GM19328 (cell line): ENCODE data around the gene APOA5.
A peak's percentile ranks its signal among the peaks of the same experiment; 100 is the strongest.
"Not testable (repeated sequence)": the region's sequence is repeated elsewhere in the genome, so short reads cannot be mapped to it uniquely, and the experiment has no call there.

Experiments
- ATAC-seq: cut with Tn5 transposase; IDR thresholded peaks from one replicate; pipeline ENCODE4 v1.9.1; 2021; ENCODE audit warnings: mild to moderate bottlenecking, moderate library complexity; ENCODE audit not compliant: unreplicated experiment

Gene APOA5, protein sequence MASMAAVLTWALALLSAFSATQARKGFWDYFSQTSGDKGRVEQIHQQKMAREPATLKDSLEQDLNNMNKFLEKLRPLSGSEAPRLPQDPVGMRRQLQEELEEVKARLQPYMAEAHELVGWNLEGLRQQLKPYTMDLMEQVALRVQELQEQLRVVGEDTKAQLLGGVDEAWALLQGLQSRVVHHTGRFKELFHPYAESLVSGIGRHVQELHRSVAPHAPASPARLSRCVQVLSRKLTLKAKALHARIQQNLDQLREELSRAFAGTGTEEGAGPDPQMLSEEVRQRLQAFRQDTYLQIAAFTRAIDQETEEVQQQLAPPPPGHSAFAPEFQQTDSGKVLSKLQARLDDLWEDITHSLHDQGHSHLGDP

DNA sequence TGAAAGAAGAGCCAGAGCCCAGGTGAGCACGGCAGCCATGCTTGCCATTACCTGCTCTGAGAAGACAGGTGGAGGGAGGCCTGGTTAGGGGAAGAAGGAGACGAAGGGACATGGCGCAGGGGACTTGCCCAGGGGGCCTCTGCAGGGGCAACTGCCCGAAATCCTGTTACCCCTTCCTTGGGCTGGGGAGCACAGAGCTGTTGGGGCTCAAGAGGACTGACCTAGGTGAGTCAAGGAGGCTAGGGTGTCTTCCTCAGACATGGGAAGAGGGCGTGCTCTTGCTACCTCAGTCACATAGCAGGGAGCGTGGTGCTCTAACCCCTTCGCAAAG is at the start of gene APOA5:
APOA5 (minus strand) TSS at position 67 of the 331 bp plus-strand sequence; CDS start at position 48, 19 bp downstream.
- no peak for ATAC-seq

DNA sequence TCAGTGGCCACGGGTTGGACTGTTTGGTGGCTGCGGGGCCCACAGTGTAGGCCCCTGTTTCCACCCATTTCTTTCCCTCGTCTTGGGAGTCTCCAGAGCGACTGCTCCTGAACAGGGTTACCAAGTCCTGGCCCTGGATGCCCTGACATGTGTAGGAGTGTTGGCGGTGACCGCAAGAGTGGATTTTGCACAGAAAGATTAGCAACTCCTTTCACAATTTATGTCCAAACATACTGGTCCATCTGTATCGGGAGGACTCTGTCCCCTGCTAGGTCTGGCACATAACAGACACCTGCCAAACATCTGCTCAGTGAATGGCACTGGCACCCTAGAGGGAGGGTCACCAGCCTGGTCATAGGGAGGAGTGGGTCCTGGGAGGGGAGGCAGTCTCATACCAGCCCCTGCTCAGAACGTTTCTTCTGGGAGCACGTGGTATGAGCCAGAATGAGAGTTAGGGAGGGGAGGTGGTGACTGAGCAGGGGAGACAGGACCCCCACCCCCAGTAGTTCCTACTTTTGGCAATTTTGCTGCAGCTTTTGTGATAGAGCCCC is 49.1 kb upstream of the APOA5 start:
- no peak for ATAC-seq

DNA sequence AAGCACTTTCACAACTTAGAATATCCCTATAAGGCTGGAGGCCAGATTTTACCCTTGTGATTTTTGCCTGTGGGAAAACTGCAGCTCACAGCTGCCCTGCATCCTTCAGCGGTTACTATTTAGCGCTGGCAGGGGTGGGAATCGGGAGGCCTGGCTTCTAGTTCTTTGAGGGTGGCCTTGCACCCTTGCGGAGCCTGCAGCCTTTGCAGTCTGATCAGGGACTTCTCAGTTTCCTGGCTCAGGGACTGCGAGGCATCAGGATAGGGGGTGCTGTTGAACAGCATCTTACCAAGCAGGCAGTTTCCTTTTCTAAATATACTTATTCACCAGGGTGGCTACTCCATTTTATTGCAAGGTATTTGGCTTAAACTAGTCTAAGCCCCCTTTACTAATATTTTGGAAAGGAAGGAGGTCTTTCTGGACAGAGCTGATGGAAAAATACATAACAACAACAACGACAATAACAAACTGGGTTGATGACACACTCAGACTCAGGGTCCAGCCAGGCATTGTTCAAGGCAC is 48.6 kb upstream of the APOA5 start:
- no peak for ATAC-seq

DNA sequence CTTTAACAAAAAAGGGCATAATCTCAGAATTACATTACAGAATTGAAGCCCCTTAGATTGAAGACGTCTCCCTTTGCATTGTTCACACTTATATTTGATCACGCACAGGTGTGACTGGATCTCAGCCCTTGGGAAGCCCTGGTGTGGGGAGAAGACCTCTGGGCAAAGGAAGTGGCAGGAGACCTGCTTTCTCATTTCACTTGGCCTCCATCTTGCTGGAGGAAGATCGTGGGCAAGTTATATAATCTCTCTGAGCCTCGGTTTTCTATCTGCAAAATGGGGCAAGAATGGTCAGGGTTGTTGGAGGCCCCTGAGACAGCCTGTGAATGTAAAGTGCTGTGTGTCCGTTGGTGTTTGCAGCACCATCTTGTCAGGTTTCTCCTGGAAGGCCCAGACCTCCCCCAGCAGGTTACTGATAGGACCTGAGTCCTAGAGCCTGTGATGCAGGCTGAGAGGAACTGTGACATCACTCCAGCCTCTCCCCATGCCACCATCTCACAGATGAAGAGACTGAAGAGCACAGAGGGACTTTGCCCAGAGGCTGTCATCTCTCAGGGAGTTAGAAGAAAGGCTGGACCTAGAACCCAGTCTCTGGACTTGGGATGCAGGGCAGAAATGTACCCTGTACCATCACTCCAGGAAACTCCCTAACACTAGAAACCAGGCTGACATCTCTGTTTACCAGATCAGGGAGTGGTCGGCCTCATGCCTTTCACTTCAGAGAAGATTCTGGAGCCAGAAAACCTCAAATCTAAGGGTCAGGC is 46.8 kb upstream of the APOA5 start:
- no peak for ATAC-seq

DNA sequence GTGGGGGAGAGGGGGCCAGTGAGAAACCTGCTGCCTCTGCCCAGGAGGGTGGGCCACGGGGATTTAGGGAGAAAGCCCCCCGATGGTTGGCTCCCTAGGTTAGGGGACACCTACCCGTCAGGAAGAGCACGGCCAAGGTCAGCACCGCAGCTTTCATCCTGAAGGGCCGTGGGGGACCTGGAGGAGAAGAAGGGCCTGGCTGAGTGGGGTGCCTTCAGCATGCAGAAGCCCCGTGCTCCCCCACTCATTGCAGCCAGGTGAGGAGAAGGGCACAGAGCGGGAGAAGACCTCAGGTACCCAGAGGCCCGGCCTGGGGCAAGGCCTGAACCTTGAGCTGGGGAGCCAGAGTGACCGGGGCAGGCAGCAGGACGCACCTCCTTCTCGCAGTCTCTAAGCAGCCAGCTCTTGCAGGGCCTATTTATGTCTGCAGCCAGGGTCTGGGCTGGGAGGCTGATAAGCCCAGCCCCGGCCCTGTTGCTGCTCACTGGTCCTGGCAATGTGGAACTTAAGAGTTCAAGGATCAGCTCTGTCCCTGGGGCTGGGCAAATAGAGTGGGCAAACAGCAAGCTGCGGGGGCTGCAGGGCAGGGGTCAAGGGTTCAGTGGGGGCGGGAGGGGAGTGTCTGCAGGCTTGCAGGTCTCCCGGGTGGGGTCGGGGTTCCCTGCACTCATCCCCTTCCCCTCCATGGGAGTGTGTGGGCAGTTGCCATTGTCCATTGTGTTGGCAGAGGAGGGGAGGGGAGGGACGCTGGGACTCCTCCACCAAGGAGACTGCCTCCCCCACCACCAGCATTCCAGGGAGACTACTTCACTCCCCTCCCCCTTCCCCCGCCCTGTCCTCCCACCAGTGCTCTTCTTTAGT is 45.8 kb upstream of the APOA5 start, which contains the start of gene APOA1:
APOA1 (minus strand) TSS at position 392 of the 861 bp plus-strand sequence; CDS start at position 157, 235 bp downstream.
- ATAC-seq: no peak

DNA sequence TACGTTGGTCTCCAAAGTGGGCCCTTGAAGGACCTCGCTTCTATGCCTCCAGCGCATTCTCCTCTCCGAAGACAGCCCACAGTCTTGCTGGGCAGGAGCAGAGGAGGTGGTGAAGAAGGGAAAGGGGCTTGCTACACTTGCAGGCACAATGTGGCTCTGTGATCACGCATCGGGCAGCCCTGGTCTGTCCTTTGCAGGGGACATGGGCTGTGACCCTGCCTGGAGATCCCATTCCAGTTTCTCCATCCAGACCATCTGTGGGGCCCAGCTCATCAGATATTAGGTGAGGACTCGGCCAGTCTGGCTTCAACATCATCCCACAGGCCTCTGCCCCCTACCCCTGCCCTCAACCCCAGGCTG is 44.9 kb upstream of the APOA5 start:
- no peak for ATAC-seq

DNA sequence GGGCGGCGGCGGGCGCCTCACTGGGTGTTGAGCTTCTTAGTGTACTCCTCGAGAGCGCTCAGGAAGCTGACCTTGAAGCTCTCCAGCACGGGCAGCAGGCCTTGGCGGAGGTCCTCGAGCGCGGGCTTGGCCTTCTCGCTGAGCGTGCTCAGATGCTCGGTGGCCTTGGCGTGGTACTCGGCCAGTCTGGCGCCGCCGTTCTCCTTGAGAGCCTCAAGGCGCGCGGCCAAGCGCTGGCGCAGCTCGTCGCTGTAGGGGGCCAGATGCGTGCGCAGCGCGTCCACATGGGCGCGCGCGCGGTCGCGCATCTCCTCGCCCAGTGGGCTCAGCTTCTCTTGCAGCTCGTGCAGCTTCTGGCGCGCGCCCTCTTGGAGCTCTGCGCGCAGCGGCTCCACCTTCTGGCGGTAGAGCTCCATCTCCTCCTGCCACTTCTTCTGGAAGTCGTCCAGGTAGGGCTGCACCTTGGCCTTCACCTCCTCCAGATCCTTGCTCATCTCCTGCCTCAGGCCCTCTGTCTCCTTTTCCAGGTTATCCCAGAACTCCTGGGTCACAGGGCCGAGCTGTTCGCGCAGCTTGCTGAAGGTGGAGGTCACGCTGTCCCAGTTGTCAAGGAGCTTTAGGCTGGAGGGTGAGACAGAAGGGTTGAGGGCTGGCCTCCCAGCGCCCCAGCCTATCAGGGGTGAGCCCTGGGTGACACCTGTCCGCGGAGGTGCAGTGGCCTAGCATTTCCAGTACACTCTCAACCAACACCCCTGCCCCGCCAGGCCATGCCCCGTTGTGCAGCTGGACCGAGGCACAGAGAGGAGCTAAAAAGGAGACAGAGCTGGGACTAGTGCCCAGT is 44.3 kb upstream of the APOA5 start:
- ATAC-seq: peak; percentile 78

DNA sequence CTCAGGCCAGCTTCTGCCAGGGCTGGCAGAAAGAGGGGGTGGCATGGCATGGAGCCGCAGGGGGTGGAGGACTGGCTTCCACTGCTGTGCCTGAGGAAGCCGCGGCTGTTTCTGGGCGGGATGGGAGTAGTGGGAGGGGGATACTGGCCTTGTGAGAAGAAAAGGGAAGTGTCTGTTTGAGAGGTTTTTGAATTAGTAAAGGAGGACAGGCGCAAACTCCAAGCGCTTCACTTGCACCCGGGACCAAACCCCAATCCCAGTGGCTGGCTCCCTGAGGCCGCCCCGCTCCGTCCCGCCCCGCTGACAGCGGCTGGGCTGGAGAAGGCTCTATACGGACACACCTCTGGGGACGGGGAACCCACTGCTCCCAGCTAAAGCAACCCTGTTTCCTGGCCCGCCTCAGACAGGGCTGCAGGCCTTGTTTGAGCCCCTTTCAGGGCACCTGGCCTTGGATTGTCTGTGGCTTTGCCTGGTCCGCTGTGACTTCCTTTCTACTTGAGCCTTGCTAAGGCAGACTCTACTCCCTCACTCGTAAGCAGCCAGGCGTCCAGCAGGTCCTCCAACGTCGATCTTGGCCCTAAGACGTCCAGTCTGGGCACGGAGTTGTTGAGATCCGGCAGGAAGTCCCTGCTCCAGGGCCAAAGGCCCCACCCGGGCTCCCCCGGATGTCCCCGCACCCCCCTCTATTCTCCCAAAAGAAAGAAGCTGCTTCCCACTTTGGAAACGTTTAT is 43.5 kb upstream of the APOA5 start:
- peak; percentile 14 for ATAC-seq

DNA sequence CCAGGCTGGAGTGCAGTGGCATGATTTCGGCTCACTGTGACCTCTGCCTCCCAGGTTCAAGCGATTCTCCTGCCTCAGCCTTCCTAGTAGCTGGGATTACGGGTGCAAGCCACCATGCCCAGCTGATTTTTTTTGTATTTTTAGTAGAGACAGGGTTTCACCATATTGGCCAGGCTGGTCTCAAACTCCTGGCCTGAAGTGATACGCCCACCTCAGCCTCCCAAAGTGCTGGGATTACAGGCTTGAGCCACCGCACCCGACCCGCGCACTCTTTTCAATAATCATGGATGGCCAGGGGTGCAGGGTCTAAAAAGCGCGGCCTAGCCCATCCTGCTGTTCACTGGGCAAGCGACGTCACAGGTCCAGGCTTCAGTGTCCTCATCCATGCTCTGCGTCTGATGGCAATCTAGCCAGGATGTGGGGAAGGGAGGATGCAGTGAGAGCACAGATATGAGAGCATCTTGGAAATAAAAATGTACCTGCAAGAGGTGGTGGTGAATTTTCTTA is 42.9 kb upstream of the APOA5 start:
- ATAC-seq: not testable (repeated sequence)

DNA sequence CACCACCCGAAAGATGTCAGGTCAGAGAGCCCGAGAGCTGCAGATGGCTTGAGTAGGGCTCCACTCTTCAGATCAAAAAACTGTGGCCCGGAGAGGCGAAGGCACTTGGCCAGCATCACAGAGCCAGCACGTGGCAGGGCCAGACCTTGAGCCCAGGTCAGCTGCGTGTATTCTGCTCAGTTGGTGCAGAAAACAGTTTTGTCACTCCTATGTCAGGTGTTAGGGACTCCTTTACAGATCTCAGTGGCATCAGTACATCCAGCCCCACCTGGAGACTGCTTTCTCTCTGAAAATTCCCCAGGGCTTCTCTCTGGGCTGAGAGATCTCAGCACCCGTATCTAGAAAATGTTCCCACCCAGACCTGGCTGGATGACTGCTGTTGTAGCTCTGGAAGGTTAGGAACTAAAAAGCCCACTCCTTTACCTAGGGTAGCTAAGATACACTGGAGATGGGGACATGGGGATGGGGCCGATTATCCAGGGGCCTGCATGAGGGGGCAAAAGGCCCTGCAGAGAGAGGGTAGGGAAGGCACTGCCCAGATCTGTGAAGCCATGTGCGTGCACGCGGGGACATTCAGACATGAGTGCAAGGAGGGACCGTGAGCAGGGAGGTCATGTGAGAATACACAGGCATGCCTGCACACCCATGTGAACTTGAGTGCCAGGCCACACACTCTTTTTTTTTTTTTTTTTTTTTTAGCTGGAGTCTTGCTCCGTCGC is 42.3 kb upstream of the APOA5 start:
- ATAC-seq: no peak

DNA sequence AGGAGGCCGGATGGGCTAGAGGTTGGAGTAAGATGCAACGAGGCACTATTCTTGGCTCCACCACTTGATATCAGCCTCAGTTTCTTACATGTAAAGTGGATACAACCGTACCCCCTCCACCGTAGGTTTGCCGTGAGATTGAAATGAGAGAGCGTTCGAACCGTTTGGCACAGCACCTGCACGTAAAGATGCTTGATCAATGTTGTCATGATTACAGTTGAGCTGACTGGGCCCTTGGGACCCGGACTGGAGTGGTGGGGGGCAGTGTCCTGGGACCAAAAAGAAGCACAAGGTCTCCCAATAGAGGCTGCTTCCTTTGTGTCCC is 41.8 kb upstream of the APOA5 start:
- ATAC-seq: no peak

DNA sequence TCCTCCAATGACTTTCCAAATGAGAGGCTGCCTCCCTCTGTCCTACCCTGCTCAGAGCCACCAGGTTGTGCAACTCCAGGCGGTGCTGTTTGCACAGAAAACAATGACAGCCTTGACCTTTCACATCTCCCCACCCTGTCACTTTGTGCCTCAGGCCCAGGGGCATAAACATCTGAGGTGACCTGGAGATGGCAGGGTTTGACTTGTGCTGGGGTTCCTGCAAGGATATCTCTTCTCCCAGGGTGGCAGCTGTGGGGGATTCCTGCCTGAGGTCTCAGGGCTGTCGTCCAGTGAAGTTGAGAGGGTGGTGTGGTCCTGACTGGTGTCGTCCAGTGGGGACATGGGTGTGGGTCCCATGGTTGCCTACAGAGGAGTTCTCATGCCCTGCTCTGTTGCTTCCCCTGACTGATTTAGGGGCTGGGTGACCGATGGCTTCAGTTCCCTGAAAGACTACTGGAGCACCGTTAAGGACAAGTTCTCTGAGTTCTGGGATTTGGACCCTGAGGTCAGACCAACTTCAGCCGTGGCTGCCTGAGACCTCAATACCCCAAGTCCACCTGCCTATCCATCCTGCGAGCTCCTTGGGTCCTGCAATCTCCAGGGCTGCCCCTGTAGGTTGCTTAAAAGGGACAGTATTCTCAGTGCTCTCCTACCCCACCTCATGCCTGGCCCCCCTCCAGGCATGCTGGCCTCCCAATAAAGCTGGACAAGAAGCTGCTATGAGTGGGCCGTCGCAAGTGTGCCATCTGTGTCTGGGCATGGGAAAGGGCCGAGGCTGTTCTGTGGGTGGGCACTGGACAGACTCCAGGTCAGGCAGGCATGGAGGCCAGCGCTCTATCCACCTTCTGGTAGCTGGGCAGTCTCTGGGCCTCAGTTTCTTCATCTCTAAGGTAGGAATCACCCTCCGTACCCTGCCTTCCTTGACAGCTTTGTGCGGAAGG is 40.9 kb upstream of the APOA5 start:
- no peak for ATAC-seq

DNA sequence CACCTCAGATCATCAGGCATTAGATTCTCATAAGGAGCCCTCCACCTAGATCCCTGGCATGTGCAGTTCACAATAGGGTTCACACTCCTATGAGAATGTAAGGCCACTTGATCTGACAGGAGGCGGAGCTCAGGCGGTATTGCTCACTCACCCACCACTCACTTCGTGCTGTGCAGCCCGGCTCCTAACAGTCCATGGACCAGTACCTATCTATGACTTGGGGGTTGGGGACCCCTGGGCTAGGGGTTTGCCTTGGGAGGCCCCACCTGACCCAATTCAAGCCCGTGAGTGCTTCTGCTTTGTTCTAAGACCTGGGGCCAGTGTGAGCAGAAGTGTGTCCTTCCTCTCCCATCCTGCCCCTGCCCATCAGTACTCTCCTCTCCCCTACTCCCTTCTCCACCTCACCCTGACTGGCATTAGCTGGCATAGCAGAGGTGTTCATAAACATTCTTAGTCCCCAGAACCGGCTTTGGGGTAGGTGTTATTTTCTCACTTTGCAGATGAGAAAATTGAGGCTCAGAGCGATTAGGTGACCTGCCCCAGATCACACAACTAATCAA is 40.2 kb upstream of the APOA5 start:
- ATAC-seq: no peak

DNA sequence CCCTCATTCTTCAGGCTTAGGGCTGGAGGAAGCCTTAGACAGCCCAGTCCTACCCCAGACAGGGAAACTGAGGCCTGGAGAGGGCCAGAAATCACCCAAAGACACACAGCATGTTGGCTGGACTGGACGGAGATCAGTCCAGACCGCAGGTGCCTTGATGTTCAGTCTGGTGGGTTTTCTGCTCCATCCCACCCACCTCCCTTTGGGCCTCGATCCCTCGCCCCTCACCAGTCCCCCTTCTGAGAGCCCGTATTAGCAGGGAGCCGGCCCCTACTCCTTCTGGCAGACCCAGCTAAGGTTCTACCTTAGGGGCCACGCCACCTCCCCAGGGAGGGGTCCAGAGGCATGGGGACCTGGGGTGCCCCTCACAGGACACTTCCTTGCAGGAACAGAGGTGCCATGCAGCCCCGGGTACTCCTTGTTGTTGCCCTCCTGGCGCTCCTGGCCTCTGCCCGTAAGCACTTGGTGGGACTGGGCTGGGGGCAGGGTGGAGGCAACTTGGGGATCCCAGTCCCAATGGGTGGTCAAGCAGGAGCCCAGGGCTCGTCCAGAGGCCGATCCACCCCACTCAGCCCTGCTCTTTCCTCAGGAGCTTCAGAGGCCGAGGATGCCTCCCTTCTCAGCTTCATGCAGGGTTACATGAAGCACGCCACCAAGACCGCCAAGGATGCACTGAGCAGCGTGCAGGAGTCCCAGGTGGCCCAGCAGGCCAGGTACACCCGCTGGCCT is 38.7 kb upstream of the APOA5 start:
- ATAC-seq: no peak

DNA sequence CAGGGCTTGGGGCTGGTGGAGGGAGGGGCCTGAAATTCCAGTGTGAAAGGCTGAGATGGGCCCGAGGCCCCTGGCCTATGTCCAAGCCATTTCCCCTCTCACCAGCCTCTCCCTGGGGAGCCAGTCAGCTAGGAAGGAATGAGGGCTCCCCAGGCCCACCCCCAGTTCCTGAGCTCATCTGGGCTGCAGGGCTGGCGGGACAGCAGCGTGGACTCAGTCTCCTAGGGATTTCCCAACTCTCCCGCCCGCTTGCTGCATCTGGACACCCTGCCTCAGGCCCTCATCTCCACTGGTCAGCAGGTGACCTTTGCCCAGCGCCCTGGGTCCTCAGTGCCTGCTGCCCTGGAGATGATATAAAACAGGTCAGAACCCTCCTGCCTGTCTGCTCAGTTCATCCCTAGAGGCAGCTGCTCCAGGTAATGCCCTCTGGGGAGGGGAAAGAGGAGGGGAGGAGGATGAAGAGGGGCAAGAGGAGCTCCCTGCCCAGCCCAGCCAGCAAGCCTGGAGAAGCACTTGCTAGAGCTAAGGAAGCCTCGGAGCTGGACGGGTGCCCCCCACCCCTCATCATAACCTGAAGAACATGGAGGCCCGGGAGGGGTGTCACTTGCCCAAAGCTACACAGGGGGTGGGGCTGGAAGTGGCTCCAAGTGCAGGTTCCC is 38.0 kb upstream of the APOA5 start, which contains the start of gene APOC3:
APOC3 (plus strand) TSS at position 383 of the 659 bp plus-strand sequence. CDS start 676 bp downstream, outside the sequence.
- ATAC-seq: no peak
